Ectodermal cell (in vitro differentiated cells): Measurements from ENCODE around the gene VAV2.

Experiments used
- H3K27ac ChIP-seq: 2 replicates; pipeline ENCODE4 v1.7.0; 2013; ENCODE audit warnings: mild to moderate bottlenecking, low read depth, low read length; ENCODE audit not compliant: insufficient read depth, poor library complexity, severe bottlenecking
- H3K27me3 ChIP-seq: 2 replicates; pipeline ENCODE4 v1.7.0; 2013; ENCODE audit warnings: mild to moderate bottlenecking, low read length; ENCODE audit not compliant: insufficient read depth, control insufficient read depth, poor library complexity, severe bottlenecking
- H3K36me3 ChIP-seq: one replicate; pipeline ENCODE4 v1.7.0; 2013; ENCODE audit warnings: low read length; ENCODE audit not compliant: control insufficient read depth, insufficient read depth
- H3K4me1 ChIP-seq: one replicate; pipeline ENCODE4 v1.7.0; 2013; ENCODE audit warnings: low read length; ENCODE audit not compliant: control insufficient read depth, insufficient read depth
- H3K4me3 ChIP-seq: 2 replicates; pipeline ENCODE4 v1.7.0; 2013; ENCODE audit warnings: low read depth, low read length, control low read depth; ENCODE audit not compliant: insufficient read depth
- H3K9me3 ChIP-seq: 2 replicates; pipeline ENCODE4 v1.7.0; 2013; ENCODE audit warnings: mild to moderate bottlenecking, low read length, moderate library complexity; ENCODE audit not compliant: control insufficient read depth
- WGBS, 2 experiments: methylation state at CpG; one replicate each; pipeline ENCODE4 v1.1.7; 2013; ENCODE audit warnings: missing lambda C conversion rate in 2 of 2; 5-methylcytosine and 5-hydroxymethylcytosine counted together

VAV2 gene

DNA sequence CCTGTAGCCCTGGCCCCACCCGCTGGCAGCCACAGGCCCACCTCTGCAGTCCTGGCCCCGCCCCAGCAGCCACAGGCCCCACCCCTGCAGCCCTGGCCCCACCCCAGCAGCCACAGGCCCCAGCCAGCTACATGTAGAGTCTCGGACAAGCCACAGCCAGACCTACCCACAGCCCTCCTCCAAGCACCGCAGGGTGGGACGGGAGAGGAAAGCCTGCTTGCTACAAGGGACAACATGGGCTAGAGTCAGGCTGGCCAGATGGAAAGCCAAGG lies 204.4 kb downstream of the VAV2 start:
- Histone ChIP-seq H3K36me3 (peaks cover 7% of the 10 kb centered on the region), H3K9me3 (no peaks in the 10 kb centered on the region)

DNA sequence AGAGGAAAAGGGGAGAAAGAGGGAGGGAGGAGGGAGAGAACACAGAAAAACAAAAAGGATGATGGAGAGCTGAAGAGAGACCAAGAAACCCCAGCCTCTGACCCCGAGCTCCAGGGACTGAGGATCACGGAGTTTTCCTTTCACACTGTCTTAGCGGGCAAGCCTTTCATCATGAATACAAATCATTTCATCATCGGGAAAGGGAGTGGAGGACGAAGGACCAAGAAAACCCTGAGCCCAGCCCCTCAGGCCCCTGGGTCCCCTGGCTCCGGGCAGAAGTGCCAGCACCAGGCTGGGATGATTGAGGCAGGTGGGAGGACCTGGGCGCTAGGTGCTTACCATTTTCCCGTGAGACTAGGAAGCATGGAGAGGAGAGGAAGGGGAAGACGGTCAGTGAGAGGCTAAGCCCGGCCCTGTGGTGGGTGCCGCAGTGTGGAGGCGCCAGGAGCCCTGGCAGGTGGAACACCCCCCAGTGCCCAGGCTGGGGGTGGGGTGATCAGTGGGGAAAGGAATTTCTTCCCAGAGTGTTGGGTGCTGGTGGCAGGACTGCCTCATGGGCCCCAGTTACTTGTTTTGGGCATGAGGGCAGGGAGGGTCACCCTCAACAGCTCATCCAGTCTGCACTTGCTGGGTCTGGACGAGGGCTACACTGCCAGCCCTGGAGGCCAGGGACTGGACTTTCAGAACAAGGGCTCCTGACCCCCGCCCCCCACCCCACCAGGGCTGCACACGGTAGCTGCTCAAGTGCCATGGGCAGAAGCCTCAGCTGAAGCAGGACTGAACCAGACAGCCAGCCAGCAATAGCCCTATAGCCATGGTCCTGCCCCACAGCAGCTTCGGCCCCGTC lies 205.0 kb downstream of the VAV2 start:
- Histone ChIP-seq H3K9me3 (no peaks in the 10 kb centered on the region), H3K36me3 (peaks cover 7% of the 10 kb centered on the region), H3K27ac (no peak overlapping the region), H3K4me1 (peaks cover 3% of the 10 kb centered on the region), H3K27me3 (no peaks in the 10 kb centered on the region), H3K4me3 (no peak overlapping the region)
- WGBS, 2 experiments = 88% methylated on average over 17 of the region's 17 CpGs

More for the DNA sequence above, 204.4 kb downstream of the VAV2 start:
- H3K27me3 ChIP-seq = no peaks in the 10 kb centered on the region
- WGBS, 2 experiments = 65 to 68% methylated on average over 5 of the region's 5 CpGs
- H3K4me3 ChIP-seq = no peak overlapping the region
- peaks cover 3% of the 10 kb centered on the region for H3K4me1 ChIP-seq
- no peak overlapping the region for H3K27ac ChIP-seq

DNA sequence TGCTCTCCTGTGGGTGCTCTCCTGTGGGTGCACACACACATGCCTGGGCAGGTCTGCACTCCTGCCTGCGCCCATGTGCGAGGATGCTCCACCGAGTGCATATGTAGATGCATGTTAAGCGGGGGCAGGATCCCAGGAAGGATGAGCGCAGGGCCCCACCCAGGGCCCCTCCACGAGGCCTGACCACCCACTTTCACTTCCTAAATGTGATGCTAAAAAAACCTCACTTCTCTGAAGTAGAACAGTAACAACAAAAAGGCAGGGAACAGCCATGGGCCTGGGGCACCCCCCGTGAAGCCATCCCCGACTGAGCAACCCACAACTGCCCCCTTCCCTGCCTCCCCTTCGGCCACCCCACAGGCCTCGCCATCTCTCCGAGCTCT lies 205.8 kb downstream of the VAV2 start:
- Histone ChIP-seq H3K9me3 (no peaks in the 10 kb centered on the region), H3K4me3 (no peak overlapping the region), H3K27ac (no peak overlapping the region), H3K27me3 (no peaks in the 10 kb centered on the region), H3K36me3 (peaks cover 7% of the 10 kb centered on the region), H3K4me1 (peaks cover 3% of the 10 kb centered on the region)
- WGBS, 2 experiments = 93 to 96% methylated on average over 11 of the region's 11 CpGs

DNA sequence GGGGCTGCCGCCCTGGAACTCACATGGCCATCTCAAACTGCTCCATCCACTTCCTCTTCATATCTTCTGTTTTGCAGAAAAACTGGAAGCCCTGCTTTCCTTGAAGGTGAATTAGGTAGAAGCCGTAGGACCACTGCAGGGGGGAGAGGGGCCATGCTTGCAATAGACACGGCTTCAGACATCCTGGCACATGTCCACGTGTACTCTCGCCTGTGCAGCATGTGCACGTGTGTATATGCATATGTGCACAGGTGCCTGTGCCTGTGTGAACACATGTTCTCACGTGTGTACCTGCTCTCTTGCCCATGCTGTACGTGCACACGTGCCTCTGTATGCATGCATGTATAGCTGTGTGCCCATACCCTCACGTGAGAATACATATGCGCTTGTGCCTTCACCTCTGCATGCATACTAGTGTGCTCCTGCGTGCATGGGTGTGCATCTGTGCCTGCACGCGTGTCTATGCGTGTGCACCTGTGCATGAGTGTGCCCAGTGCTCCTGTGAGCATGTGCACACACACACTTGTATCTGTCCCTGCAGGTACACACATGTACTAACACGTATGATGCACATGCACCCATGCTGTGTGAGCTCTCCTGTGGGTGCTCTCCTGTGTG lies 206.3 kb downstream of the VAV2 start:
- WGBS, 2 experiments = 95 to 96% methylated on average over 16 of the region's 16 CpGs
- Histone ChIP-seq H3K36me3 (peaks cover 4% of the 10 kb centered on the region), H3K27me3 (no peaks in the 10 kb centered on the region), H3K9me3 (no peaks in the 10 kb centered on the region), H3K4me1 (peaks cover 3% of the 10 kb centered on the region), H3K4me3 (no peak overlapping the region), H3K27ac (no peak overlapping the region)

DNA sequence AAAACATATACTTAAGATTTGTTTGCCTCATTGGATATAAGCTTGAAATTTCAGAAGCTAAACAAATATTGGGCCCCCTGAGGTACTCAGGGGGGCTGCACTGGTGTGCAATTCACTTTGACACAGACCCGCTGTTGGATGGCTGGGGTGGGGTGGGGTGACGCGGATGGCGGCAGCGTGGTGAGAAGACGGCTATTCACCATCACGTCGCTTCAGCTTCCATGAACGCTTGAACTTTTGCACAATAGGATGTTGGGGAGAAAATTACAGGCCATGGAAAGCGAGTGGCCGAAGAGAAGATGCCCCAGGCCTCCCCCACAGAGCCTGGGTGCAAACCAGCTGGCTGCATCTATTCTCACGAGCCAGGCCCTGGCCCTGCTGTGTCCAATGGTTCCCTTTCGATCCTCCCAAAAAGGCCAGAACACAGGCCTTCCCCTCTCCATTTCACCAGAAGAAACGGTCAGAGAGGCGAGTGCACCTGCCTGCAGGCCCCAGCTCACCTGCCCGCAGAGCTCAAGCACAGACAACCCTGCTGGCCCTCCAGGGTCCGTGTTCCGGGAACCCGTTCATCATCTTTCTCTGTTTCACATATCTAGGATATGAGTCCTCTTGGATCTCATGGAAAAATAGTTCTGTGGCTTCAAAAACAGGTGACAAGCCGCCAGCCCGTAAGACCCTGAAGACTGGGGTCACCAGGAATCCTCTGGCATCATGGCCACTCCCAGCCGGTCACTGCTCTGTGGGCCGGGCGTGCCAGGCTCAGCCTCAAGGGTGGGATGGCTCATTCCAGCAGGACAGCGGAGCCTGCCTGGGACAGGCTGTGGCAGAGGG lies 207.2 kb downstream of the VAV2 start:
- Histone ChIP-seq H3K27ac (no peak overlapping the region), H3K36me3 (no peaks in the 10 kb centered on the region), H3K4me1 (peaks cover 3% of the 10 kb centered on the region), H3K9me3 (no peaks in the 10 kb centered on the region), H3K4me3 (no peak overlapping the region), H3K27me3 (no peaks in the 10 kb centered on the region)
- 96% methylated on average over 25 of the region's 25 CpGs for WGBS, 2 experiments

DNA sequence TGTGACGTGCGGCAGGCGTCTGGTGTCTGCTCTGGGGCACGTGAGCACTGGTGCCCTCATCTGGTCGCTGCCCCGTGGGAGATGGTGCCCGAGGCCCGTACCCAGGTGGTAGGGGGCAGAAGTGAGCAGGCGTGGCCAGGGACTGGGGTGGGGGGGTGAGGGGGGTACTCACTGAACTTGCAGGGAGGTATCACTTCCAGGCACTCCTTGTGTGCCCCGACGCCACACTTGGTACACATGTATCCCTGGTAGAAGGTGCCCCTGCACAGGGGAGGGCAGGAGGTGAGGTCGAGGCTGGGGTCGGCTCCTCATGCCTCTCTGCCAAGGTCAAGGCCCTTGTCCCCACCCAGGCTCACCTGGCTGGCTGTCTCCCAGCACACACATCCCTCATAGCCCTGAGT lies 208.8 kb downstream of the VAV2 start:
- no peaks in the 10 kb centered on the region for H3K27me3 ChIP-seq
- H3K9me3 ChIP-seq = no peaks in the 10 kb centered on the region
- no peak overlapping the region for H3K27ac ChIP-seq
- peaks cover 10% of the 10 kb centered on the region for H3K36me3 ChIP-seq
- H3K4me3 ChIP-seq = no peak overlapping the region
- H3K4me1 ChIP-seq = peaks cover 3% of the 10 kb centered on the region
- 93 to 95% methylated on average over 13 of the region's 13 CpGs for WGBS, 2 experiments

DNA sequence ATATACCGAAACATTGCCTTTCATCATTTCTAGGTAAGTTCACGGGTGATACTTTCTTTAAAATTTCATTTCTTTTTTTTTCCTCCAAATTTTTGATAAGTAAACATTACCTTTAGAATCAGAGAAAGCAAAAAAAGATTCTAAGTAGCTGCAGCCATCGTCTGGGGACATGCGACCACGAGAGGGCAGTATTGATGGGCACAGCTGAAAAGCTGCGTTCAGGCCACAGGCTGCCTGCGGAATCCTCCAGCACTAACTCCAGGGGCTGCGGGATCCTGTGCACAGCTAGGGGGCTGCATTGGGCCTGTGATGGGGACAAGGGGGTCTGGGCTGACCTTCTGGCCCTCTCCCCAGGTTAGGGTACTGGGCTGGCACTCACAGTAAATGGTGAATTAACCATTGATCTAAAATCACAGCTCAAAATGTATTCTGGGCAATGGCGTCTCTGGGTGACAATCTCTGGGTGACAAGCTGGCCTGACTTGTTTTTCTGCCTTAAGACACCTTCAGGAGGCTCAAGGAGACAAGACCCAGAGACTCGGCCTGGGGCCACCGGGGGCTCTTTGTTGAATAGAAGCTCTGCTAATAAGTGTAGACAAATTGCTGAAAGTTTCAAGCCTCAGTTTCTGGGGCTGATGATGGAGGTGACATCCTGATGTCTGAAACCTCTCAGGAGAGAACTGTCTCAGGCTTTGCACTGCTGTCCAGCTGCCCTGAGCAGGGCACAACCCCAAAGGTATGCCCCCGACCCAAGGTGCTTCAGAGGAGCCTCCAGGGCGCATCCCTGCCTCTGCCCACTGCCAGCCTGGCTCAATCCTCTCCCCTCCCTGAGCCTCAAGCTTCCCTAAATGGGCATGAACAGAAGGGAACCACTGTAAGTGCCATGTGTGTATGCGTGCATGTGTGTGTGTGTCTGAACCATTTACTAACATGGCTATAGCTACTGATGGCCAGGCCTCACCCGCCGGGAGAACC lies 209.7 kb downstream of the VAV2 start:
- H3K4me3 ChIP-seq = no peak overlapping the region
- no peaks in the 10 kb centered on the region for H3K9me3 ChIP-seq
- H3K27me3 ChIP-seq = no peaks in the 10 kb centered on the region
- peaks cover 10% of the 10 kb centered on the region for H3K36me3 ChIP-seq
- H3K4me1 ChIP-seq = peaks cover 3% of the 10 kb centered on the region
- 53 to 54% methylated on average over 16 of the region's 16 CpGs for whole genome bisulfite sequencing, 2 experiments
- H3K27ac ChIP-seq = no peak overlapping the region

DNA sequence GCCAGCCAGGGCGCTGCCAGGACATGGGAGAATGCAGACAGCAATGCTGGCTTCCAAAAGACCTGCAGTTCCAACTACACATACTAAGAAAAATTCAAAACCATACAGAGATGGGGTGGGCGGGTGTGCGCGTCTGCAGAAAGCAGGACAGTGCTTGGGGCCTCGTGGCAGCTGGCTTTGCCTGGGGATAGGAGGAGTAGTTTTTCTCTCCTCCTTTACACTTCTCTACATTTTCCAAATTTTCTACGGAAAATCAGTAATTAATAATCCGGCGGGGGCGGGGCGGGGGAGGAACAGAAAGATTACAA lies 210.3 kb downstream of the VAV2 start:
- WGBS, 2 experiments = 89 to 95% methylated on average over 3 to 10 of the region's 10 CpGs
- Histone ChIP-seq H3K9me3 (no peaks in the 10 kb centered on the region), H3K36me3 (peaks cover 10% of the 10 kb centered on the region), H3K27me3 (no peaks in the 10 kb centered on the region), H3K4me3 (no peak overlapping the region), H3K4me1 (no peaks in the 10 kb centered on the region), H3K27ac (no peak overlapping the region)

DNA sequence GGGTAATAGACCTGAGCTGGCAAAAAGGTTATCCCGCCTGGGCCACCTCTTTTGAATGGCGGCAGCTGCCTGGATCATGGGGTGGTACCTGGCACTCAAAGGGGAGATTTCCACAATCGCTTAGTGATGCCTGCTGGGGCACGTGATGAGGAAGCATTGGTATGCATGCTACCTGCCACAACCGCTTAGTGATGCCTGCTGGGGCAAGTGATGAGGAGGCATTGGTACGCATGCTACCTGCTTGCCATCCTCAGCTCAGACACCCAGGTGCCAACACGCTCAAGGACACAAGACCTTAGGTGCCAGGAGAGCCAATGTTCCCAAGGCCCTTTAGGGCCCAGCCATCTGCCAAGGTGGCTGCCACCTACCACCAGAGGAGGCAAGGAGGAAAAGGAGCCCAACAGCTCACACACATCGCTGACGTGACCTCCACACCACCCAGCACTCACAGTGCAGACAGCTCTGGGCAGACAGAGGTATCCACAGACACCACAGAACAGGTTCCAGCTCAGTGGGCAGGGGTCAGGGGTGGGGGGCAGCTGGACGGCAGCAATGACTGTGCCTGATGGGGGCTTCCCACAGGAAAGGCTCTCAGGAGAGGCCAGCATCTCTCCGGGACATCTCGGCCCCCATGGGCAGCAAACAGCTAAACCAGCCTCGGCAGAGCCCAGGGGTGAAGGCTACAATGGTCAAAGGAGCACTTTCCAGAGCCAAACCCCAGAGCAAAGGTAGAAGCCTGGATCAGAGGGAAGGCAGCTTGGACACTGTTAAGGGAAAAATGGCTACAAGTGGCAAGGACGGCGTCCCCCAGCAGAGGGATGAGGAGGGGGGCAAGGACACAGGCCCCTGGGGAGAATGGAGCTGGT lies 210.9 kb downstream of the VAV2 start:
- no peaks in the 10 kb centered on the region for H3K9me3 ChIP-seq
- no peaks in the 10 kb centered on the region for H3K27me3 ChIP-seq
- no peaks in the 10 kb centered on the region for H3K4me1 ChIP-seq
- peaks cover 10% of the 10 kb centered on the region for H3K36me3 ChIP-seq
- 95 to 96% methylated on average over 15 of the region's 15 CpGs for WGBS, 2 experiments
- no peak overlapping the region for H3K4me3 ChIP-seq
- H3K27ac ChIP-seq = no peak overlapping the region
